Measurements from ENCODE around the gene UBTF.

UBTF gene

DNA sequence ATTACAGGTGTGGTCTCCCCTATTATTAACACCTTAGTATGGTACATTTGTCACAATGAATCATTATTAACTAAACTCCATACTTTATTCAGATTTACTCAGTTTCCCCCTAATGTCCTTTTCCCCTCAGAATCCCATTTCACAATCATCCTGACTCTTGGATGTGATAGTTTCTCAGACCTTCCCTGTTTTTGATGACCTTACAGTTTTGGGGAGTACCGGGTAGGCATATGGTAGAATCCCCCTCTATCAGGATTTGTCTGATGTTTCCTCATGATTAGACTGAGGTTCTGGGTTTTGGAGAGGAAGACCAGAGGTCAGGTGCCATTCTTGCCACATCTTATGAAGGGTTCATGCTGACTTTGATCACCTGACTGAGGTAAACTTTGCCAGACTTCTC is 55.0 kb downstream of the UBTF start:
- DNase-seq, result no peak

DNA sequence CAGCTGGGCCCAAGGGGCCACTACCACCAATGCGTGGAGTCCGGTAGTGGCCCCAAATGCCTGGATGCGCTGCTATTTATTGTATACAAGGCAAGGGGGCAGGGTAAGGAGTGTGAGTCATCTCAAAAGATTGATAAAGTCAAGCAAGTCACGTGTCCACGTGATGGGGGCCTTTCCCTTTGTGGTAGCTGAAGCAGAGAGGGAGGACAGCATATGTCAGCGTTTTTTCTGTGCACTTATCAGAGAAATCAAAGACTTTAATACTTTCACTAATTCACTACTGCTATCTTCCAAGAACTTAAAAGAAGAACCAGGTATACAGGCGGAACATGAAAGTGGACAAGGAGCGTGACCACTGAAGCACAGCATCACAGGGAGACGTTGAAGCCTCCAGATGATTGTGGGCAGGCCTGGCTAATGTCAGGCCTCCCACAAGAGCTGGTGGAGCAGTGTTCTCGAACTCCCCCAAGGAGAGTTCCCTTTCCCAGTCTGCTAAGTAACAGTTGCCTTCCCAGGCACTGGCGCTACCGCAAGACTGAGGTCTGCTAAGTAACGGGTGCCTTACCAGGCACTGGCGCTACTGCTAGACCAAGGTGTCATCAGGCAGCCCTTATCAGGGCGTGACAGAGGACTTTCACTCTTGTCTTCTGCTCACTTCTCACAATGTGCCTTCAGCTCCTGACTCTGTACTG is 59.8 kb downstream of the UBTF start:
- DNase-seq, result no peak

DNA sequence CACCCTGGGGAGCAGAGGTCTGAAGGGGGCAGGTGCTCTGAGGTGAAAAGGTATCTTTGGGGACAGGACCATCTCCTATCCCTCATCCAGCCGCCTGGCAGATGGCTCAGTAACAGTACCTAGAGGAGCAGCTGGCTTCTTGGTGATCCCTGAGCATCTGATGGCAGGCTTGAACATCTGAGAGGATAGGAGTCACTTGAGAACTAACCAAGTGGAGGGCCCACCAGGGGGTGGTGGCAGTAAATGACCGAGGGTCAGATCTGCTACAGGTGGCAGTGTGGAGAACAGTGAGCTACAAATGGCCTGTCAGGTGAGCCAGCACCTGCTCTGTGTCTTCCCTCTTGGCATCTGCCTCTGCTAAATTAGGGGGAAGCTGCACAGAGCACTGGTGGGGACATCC is 64.0 kb downstream of the UBTF start:
- peak; percentile 42 for DNase-seq

Measured in NCI-H510A treated with DMSO at 0.1 percent for 48 hours (cell line).